OCI-LY1 (cell line): ENCODE measurements around the gene KMO.

Source experiments
- H2AFZ ChIP-seq: fragments of 200-600 bp; sonication (generic), shearing (Covaris generic); 2 replicates; pipeline ENCODE4 v1.6.0; 2014; ENCODE audit warnings: antibody characterized with exemption, mild to moderate bottlenecking, low read length
- H3F3A ChIP-seq: fragments of 200-600 bp; sonication (generic), shearing (Covaris generic); 2 replicates; pipeline ENCODE4 v1.6.0; 2014; ENCODE audit warnings: mild to moderate bottlenecking, antibody characterized with exemption, low read length, moderate library complexity; ENCODE audit not compliant: insufficient read depth
- H3K27ac ChIP-seq: fragments of 200-600 bp; sonication (generic); 2 replicates; pipeline ENCODE4 v1.5.1; 2014; ENCODE audit warnings: low read length, mixed run types, mild to moderate bottlenecking, low read depth; ENCODE audit not compliant: poor library complexity, severe bottlenecking
- H3K27me3 ChIP-seq: fragments of 200-600 bp; sonication (generic); 2 replicates; pipeline ENCODE4 v1.6.0; 2014; ENCODE audit warnings: antibody characterized with exemption, mild to moderate bottlenecking, low read length, moderate library complexity; ENCODE audit not compliant: insufficient read depth
- H3K36me3 ChIP-seq: fragments of 200-600 bp; sonication (generic); 2 replicates; pipeline ENCODE4 v1.6.1; 2014; ENCODE audit warnings: mild to moderate bottlenecking, antibody characterized with exemption, low read length, moderate library complexity, mixed read lengths; ENCODE audit not compliant: insufficient read depth
- H3K4me1 ChIP-seq: fragments of 200-600 bp; sonication (generic); 2 replicates; pipeline ENCODE4 v1.5.1; 2014; ENCODE audit warnings: mild to moderate bottlenecking, low read length, moderate library complexity; ENCODE audit not compliant: insufficient read depth, severe bottlenecking
- H3K4me2 ChIP-seq: fragments of 200-600 bp; sonication (generic), shearing (Covaris generic); 2 replicates; pipeline ENCODE4 v1.6.1; 2014; ENCODE audit warnings: low read length
- H3K4me3 ChIP-seq: fragments of 200-600 bp; sonication (generic); 2 replicates; pipeline ENCODE4 v1.5.1; 2014; ENCODE audit warnings: low read length, low read depth, mild to moderate bottlenecking, mixed read lengths; ENCODE audit not compliant: poor library complexity, severe bottlenecking
- H3K79me2 ChIP-seq: fragments of 200-600 bp; shearing (Covaris generic); 2 replicates; pipeline ENCODE4 v1.6.1; 2016; ENCODE audit warnings: mixed run types, low read length, mixed read lengths; ENCODE audit not compliant: insufficient read depth
- H3K9ac ChIP-seq: fragments of 200-600 bp; sonication (generic), shearing (Covaris generic); 2 replicates; pipeline ENCODE4 v1.6.1; 2014; ENCODE audit warnings: mild to moderate bottlenecking, low read length, mixed read lengths
- H3K9me2 ChIP-seq: fragments of 200-600 bp; sonication (generic), shearing (Covaris generic); 2 replicates; pipeline ENCODE4 v1.6.1; 2014; ENCODE audit warnings: low read depth, mild to moderate bottlenecking, low read length, mixed read lengths
- H3K9me3 ChIP-seq: fragments of 200-600 bp; shearing (Covaris generic); 2 replicates; pipeline ENCODE4 v1.6.1; 2014; ENCODE audit warnings: low read length, mixed read lengths
- H4K20me1 ChIP-seq: fragments of 200-600 bp; sonication (generic), shearing (Covaris generic); 2 replicates; pipeline ENCODE4 v1.6.0; 2016; ENCODE audit warnings: mild to moderate bottlenecking, low read length; ENCODE audit not compliant: insufficient read depth
- EZH2 ChIP-seq: fragments of 200-600 bp; sonication (generic), shearing (Covaris generic); IDR thresholded peaks from 2 replicates; pipeline ENCODE4 v1.8.0; 2017; ENCODE audit warnings: borderline replicate concordance, mixed run types, mild to moderate bottlenecking, antibody characterized with exemption, low read length, moderate library complexity, mixed read lengths
- TF ChIP-seq, protein P1 (sequence below): fragments of 200-600 bp; sonication (generic), shearing (Covaris generic); IDR thresholded peaks from 2 replicates; pipeline ENCODE4 v1.5.1; 2017; ENCODE audit warnings: mild to moderate bottlenecking, antibody characterized with exemption, low read length, moderate library complexity, mixed read lengths

The KMO gene

DNA sequence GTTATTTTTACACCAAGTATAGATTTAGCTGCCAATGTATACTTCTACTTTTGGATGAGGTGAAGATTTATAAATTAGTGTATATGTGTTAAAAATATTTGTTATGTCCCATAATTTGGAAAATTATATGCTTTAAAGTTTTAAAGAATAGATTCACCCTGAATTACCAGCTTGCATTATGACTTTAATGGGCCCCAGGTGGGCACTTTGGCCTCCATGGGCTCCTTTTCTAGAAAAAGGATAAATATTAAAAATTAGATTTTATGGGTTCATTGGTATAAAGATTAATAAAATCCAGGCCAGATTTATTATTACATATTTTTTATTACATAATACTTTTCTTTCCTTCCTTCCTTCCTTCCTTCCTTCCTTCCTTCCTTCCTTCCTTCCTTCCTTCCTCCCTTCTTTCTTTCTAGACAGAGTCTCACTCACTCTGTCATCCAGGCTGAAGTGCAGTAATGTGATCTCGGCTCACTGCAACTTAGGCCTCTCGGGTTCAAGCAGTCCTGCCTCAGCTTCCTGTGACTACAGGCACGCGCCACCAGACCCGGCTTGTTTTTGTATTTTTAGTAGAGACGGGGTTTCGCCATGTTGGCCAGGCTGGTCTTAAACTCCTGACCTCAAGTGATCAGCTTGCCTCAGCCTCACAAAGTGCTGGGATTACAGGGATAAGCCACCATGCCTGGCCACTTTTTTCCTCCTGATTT lies 21.9 kb downstream of the KMO start:
- no peaks in the 10 kb centered on the region for H3K27me3 ChIP-seq
- H3K36me3 ChIP-seq: no peaks in the 10 kb centered on the region
- no peaks in the 10 kb centered on the region for H4K20me1 ChIP-seq
- peaks cover 45% of the 10 kb centered on the region for H3K4me1 ChIP-seq
- no peak overlapping the region for H2AFZ ChIP-seq
- H3K9me3 ChIP-seq: no peaks in the 10 kb centered on the region
- no peaks in the 10 kb centered on the region for H3K79me2 ChIP-seq
- H3K27ac ChIP-seq: peak overlapping the region; percentile 85
- H3K4me2 ChIP-seq: no peak overlapping the region
- TF ChIP-seq, protein P1, sequence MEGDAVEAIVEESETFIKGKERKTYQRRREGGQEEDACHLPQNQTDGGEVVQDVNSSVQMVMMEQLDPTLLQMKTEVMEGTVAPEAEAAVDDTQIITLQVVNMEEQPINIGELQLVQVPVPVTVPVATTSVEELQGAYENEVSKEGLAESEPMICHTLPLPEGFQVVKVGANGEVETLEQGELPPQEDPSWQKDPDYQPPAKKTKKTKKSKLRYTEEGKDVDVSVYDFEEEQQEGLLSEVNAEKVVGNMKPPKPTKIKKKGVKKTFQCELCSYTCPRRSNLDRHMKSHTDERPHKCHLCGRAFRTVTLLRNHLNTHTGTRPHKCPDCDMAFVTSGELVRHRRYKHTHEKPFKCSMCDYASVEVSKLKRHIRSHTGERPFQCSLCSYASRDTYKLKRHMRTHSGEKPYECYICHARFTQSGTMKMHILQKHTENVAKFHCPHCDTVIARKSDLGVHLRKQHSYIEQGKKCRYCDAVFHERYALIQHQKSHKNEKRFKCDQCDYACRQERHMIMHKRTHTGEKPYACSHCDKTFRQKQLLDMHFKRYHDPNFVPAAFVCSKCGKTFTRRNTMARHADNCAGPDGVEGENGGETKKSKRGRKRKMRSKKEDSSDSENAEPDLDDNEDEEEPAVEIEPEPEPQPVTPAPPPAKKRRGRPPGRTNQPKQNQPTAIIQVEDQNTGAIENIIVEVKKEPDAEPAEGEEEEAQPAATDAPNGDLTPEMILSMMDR: no peak
- no peak for TF ChIP-seq EZH2
- H3K4me3 ChIP-seq: no peak overlapping the region
- H3K9me2 ChIP-seq: no peaks in the 10 kb centered on the region
- no peaks in the 10 kb centered on the region for H3F3A ChIP-seq
- no peak overlapping the region for H3K9ac ChIP-seq

DNA sequence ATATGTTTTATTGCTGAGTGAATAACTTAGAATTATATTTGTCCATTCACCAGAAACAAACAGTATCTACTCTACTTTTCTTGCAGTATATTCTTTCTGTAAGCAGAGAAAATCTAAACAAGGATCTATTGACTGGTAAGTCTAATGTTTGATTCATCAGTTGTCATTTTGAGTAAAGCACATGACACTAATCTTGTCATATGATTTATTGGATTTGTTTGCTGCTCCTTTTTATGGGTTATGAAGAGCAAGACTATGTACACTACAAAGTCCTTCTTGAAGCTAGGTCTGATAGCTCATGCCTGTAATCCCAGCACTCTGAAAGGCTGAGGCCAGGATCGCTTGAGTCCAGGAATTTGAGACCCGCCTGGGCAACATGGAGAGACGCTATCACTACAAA lies 23.3 kb downstream of the KMO start:
- H3K9me3 ChIP-seq: no peaks in the 10 kb centered on the region
- H3K79me2 ChIP-seq: no peaks in the 10 kb centered on the region
- H3K9me2 ChIP-seq: no peaks in the 10 kb centered on the region
- H3K36me3 ChIP-seq: no peaks in the 10 kb centered on the region
- H3K27ac ChIP-seq: no peak overlapping the region
- no peak overlapping the region for H2AFZ ChIP-seq
- no peaks in the 10 kb centered on the region for H3K27me3 ChIP-seq
- TF ChIP-seq EZH2: no peak
- TF ChIP-seq, protein P1: no peak
- H3K4me2 ChIP-seq: no peak overlapping the region
- H3K4me3 ChIP-seq: no peak overlapping the region
- H3K9ac ChIP-seq: no peak overlapping the region
- H3F3A ChIP-seq: no peaks in the 10 kb centered on the region
- H4K20me1 ChIP-seq: no peaks in the 10 kb centered on the region
- peaks cover 41% of the 10 kb centered on the region for H3K4me1 ChIP-seq

DNA sequence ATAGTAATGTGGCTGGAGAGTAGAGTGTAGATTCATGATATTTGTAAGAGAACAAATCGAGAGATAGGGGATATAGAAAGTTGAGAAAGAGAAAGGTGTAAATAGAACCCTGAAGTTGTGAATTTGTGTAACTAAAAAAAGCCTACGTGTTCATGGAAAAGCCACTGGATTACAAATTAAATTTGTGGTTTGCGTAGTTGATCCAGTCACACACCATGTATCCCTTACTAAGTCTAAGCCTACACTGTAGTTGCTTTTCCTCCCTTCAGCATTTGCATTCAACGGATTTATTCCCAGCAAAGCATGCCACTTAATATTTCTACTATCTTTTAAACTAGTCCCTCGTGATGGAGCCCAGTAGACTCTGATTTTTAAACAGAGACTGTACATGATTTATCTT lies 24.9 kb downstream of the KMO start:
- TF ChIP-seq, protein P1: no peak
- no peak for TF ChIP-seq EZH2
- H3K79me2 ChIP-seq: no peaks in the 10 kb centered on the region
- no peaks in the 10 kb centered on the region for H3K27me3 ChIP-seq
- no peak overlapping the region for H3K4me2 ChIP-seq
- H3K27ac ChIP-seq: no peak overlapping the region
- no peaks in the 10 kb centered on the region for H3K36me3 ChIP-seq
- no peaks in the 10 kb centered on the region for H4K20me1 ChIP-seq
- no peak overlapping the region for H3K4me3 ChIP-seq
- H3F3A ChIP-seq: no peaks in the 10 kb centered on the region
- H3K4me1 ChIP-seq: peaks cover 26% of the 10 kb centered on the region
- no peaks in the 10 kb centered on the region for H3K9me3 ChIP-seq
- no peaks in the 10 kb centered on the region for H3K9me2 ChIP-seq
- H2AFZ ChIP-seq: no peak overlapping the region
- no peak overlapping the region for H3K9ac ChIP-seq
